CD4-positive, alpha-beta T cell (primary cell): ENCODE data around the gene NPM1. TPM values are rescaled to one million over a fixed set of nuclear protein-coding genes. Genes with fewer than 3 reads are reported as not detected.
A peak's percentile ranks its signal among the peaks of the same experiment; 100 is the strongest.

ENCODE experiments used
- ATAC-seq: fragments of 200-7000 bp; cut with Tn5 transposase; one replicate; pipeline ENCODE4 v1.10.0; 2022; ENCODE audit warnings: mild to moderate bottlenecking; ENCODE audit not compliant: poor library complexity
- CTCF ChIA-PET: fragments of 350-600 bp; sonication (Branson Sonifier 250); formaldehyde crosslinking; loops from one replicate; lab custom pipeline; 2021; ENCODE audit warnings: antibody characterized with exemption, inconsistent platforms; lab: Charles Lee
- POLR2A ChIA-PET: fragments of 350-600 bp; sonication (Branson Sonifier 250); formaldehyde crosslinking; loops from one replicate; lab custom pipeline; 2021; ENCODE audit warnings: antibody characterized with exemption, inconsistent platforms; lab: Charles Lee
- DNase-seq, 14 experiments: peaks; one replicate each; pipeline ENCODE4 v3.0.0-alpha.2; 2013 to 2020; ENCODE audit warnings: mixed read lengths in 2 of 14
- H3K27ac ChIP-seq, 2 donors: one replicate each; pipeline versions ENCODE4 v1.5.1 to v1.7.0; 2013; ENCODE audit warnings: low read length in 2 of 2, low read depth in 1 of 2, mild to moderate bottlenecking in 1 of 2
- H3K27me3 ChIP-seq, 2 experiments: 1 replicate in 1 of 2; 2 replicates in 1 of 2; pipeline versions ENCODE4 v1.6.1 to v1.7.0; 2013; ENCODE audit warnings: low read length in 2 of 2, control low read depth in 1 of 2, mild to moderate bottlenecking in 1 of 2, moderate library complexity in 1 of 2; ENCODE audit not compliant: insufficient read depth in 2 of 2, control insufficient read depth in 1 of 2
- H3K36me3 ChIP-seq: one replicate; pipeline ENCODE4 v1.6.1; 2013; ENCODE audit warnings: low read length, control low read depth; ENCODE audit not compliant: insufficient read depth
- H3K4me1 ChIP-seq: one replicate; pipeline ENCODE4 v1.6.1; 2013; ENCODE audit warnings: low read length, control low read depth; ENCODE audit not compliant: insufficient read depth
- H3K4me3 ChIP-seq: one replicate; pipeline ENCODE4 v1.5.1; 2013; ENCODE audit warnings: mild to moderate bottlenecking, low read length, moderate library complexity
- H3K9me3 ChIP-seq, 2 experiments: 1 replicate in 1 of 2; 2 replicates in 1 of 2; pipeline versions ENCODE4 v1.6.1 to v1.7.0; 2013; ENCODE audit warnings: low read length in 2 of 2, mild to moderate bottlenecking in 2 of 2, control low read depth in 1 of 2, moderate library complexity in 1 of 2; ENCODE audit not compliant: control insufficient read depth in 1 of 2, insufficient read depth in 1 of 2
- H3K27ac Mint-ChIP-seq: one replicate; pipeline ENCODE4 v1.8.0; 2020; ENCODE audit warnings: mixed read lengths
- H3K27me3 Mint-ChIP-seq: one replicate; pipeline ENCODE4 v1.8.0; 2021; ENCODE audit warnings: mixed read lengths
- H3K36me3 Mint-ChIP-seq: one replicate; pipeline ENCODE4 v1.8.0; 2021; ENCODE audit warnings: low read depth, mixed read lengths
- H3K4me1 Mint-ChIP-seq: one replicate; pipeline ENCODE4 v1.8.0; 2021; ENCODE audit warnings: low read depth, mixed read lengths
- H3K4me3 Mint-ChIP-seq: one replicate; pipeline ENCODE4 v1.8.0; 2020; ENCODE audit warnings: mild to moderate bottlenecking, mixed read lengths
- H3K9me3 Mint-ChIP-seq: one replicate; pipeline ENCODE4 v1.8.0; 2020; ENCODE audit warnings: mixed read lengths
- intact Hi-C, 2 experiments: fragments of 100-400 bp; cut with DNase I in 1 of 2; cut with micrococcal nuclease in 1 of 2; formaldehyde crosslinking; loops; one replicate each; pipeline versions ENCODE4 v1.15.1 to v1.9.0; 2023 to 2025; cut with DNase I, micrococcal nuclease
- total RNA-seq, 174 experiments: library from RNA in 2 of 174; stranded (reverse) in 2 of 174; gene quantifications; one replicate each; pipeline ENCODE4 v1.2.3 and lab custom pipeline; 2021 to 2026
- TF ChIP-seq, protein P1 (sequence below): fragments of 200-600 bp; IDR thresholded peaks from one replicate; pipeline ENCODE4 v1.8.0; 2022; ENCODE audit warnings: antibody characterized with exemption, mild to moderate bottlenecking

Gene NPM1
- total RNA-seq, 2 experiments from 2014 or later: 1,243 to 1,379 TPM

DNA sequence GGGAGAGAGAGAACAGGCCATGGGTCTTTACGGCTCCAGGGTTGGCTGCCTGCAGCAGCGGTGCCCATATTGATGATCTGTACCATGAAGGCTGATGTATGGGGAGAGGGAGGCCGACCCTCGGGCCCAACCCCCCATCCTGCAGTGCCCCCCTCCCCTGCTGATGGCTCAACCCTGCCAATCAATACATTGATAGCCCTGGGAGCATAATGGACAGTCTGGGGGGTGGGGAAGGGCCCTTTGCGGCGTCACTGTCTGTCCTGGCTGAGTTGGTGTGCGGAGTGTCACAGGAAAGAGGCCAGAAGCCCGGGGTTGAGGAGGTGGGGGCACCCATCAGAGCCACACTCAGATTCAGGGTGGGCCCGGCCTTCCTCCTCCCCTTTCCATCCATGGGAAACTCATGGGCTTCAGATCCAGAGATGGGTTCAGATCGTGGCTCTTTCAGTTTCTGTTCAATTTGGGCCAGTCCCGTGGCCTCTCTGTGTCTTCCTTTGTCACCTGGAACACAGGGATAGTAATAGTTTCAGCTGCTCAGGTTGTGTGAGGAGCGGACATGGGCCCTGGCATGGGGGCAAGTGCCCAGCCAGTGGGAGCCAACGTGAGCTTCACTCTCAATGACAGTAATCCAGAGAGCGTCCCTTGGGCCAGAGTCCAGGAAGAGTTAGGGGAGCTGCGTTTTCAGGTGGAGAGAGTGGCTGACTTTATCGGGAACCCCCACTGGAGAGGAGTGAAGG, 41.3 kb downstream of the NPM1 start:
- no peak overlapping the region for H3K4me3 Mint-ChIP-seq
- CTCF ChIA-PET: no interaction called here
- Histone ChIP-seq H3K4me3 (no peak overlapping the region), H3K4me1 (no peaks in the 10 kb centered on the region), H3K27ac (no peak overlapping the region), H3K9me3 (no peaks in the 10 kb centered on the region), H3K36me3 (no peaks in the 10 kb centered on the region), H3K27me3 (no peaks in the 10 kb centered on the region)
- DNase-seq (peak in 1 of 14 experiments; percentile 12), ATAC-seq (no peak)
- TF ChIP-seq, protein P1, sequence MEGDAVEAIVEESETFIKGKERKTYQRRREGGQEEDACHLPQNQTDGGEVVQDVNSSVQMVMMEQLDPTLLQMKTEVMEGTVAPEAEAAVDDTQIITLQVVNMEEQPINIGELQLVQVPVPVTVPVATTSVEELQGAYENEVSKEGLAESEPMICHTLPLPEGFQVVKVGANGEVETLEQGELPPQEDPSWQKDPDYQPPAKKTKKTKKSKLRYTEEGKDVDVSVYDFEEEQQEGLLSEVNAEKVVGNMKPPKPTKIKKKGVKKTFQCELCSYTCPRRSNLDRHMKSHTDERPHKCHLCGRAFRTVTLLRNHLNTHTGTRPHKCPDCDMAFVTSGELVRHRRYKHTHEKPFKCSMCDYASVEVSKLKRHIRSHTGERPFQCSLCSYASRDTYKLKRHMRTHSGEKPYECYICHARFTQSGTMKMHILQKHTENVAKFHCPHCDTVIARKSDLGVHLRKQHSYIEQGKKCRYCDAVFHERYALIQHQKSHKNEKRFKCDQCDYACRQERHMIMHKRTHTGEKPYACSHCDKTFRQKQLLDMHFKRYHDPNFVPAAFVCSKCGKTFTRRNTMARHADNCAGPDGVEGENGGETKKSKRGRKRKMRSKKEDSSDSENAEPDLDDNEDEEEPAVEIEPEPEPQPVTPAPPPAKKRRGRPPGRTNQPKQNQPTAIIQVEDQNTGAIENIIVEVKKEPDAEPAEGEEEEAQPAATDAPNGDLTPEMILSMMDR: no peak
- no peaks in the 10 kb centered on the region for H3K36me3 Mint-ChIP-seq
- no peak overlapping the region for H3K27ac Mint-ChIP-seq
- no peaks in the 10 kb centered on the region for H3K4me1 Mint-ChIP-seq
- POLR2A ChIA-PET: no interaction called here
- peaks cover 4% of the 10 kb centered on the region for H3K27me3 Mint-ChIP-seq
- intact Hi-C loops: no loop called here
- no peaks in the 10 kb centered on the region for H3K9me3 Mint-ChIP-seq

- intact Hi-C loops: no loop called here
- H3K4me3 ChIP-seq: no peak overlapping the region
- H3K36me3 ChIP-seq: no peaks in the 10 kb centered on the region
- Mint-ChIP-seq H3K27me3 (no peaks in the 10 kb centered on the region), H3K36me3 (no peaks in the 10 kb centered on the region), H3K9me3 (no peaks in the 10 kb centered on the region), H3K27ac (no peak overlapping the region), H3K4me1 (no peaks in the 10 kb centered on the region), H3K4me3 (no peak overlapping the region)
- TF ChIP-seq, protein P1: no peak
- no peaks in the 10 kb centered on the region for H3K9me3 ChIP-seq
- DNase-seq: no peak
- ATAC-seq: no peak
- CTCF ChIA-PET: no interaction called here
- H3K27me3 ChIP-seq: no peaks in the 10 kb centered on the region
- POLR2A ChIA-PET: no interaction called here
- no peak overlapping the region for H3K27ac ChIP-seq
- H3K4me1 ChIP-seq: no peaks in the 10 kb centered on the region
Observed at GRCh38 chr5:171429543-171429910, 41.9 kb downstream of the NPM1 start.

GRCh38 chr5:171431251-171431777, 43.7 kb downstream of the NPM1 start:
- H3K4me1 ChIP-seq: no peaks in the 10 kb centered on the region
- no peak for ATAC-seq
- no peaks in the 10 kb centered on the region for H3K27me3 ChIP-seq
- TF ChIP-seq, protein P1: no peak
- H3K27me3 Mint-ChIP-seq: no peaks in the 10 kb centered on the region
- H3K27ac ChIP-seq: no peak overlapping the region
- no peaks in the 10 kb centered on the region for H3K9me3 ChIP-seq
- POLR2A ChIA-PET: no interaction called here
- intact Hi-C loops: no loop called here
- H3K4me3 Mint-ChIP-seq: no peak overlapping the region
- H3K4me1 Mint-ChIP-seq: no peaks in the 10 kb centered on the region
- H3K9me3 Mint-ChIP-seq: no peaks in the 10 kb centered on the region
- no peak overlapping the region for H3K27ac Mint-ChIP-seq
- CTCF ChIA-PET: no interaction called here
- no peaks in the 10 kb centered on the region for H3K36me3 Mint-ChIP-seq
- no peak for DNase-seq
- H3K36me3 ChIP-seq: no peaks in the 10 kb centered on the region
- H3K4me3 ChIP-seq: no peak overlapping the region
